ENCODE results near the gene NR3C1. TPM values are rescaled to one million over a fixed set of nuclear protein-coding genes. Genes with fewer than 3 reads are reported as not detected.

Gene NR3C1
- total and polyA plus RNA-seq, 2 of the 13 experiments (the other 11 are each of a cell fraction or from before 2014, with no cell fraction given): 10.0 to 24.3 TPM

DNA sequence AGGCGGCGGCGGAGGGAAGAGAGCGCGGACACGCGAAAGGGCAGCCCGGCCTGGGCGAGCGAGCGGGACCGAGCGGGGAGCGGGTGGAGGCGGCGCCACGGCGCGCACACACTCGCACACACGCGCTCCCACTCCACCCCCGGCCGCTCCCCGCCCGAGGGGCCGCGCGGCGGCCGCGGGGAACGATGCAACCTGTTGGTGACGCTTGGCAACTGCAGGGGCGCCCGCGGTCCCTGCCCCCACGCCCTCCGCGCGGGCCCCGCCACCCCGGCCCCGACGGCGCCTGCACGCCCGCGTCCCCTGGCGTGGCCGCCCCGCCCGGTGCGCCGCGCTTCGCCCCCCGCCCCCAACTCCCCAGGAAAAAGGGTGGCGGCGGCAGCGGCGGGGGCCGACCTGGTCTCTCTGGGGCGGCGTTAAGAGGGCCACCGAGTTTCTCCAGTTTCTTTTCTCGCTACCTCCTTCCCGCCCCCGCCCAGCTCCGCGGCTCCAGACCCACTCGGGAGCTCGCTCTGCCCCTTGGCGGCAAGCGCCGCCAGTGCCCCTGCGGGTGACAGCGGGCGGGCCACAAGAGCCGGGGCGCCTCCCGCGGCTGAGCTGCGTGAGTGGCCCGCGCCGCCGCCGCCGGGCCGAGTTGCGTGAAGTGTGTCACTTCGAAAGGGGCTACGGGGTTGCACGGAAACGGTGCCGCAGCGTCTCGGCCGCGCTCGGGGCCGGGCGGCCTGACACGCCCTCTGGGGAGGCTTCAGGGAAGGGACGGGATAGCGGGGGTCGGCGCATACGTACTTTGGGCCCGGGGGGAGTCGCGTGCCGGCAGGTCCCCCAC is at the start of gene NR3C1 (continued):
- TF ChIP-seq ZFP62 (CRISPR knock-in tag; IDR thresholded peaks at IDR 0.05) (no peak), PAWR (CRISPR knock-in tag; IDR thresholded peaks at IDR 0.05; ENCODE audit: borderline replicate concordance) (no peak), KDM1A (CRISPR knock-in tag; IDR thresholded peaks at IDR 0.05) (no peak), GMEB1 (CRISPR knock-in tag; IDR thresholded peaks at IDR 0.05; ENCODE audit: borderline replicate concordance) (0 out of 2 replicates have a peak, but pooled peaks have one; percentile 5), ZNF616 (CRISPR knock-in tag; IDR thresholded peaks at IDR 0.05; ENCODE audit: low read depth) (no peak), ZNF143 (CRISPR knock-in tag; IDR thresholded peaks at IDR 0.05) (no peak), ZKSCAN1 (IDR thresholded peaks at IDR 0.05; ENCODE audit: low read length) (no peak), NFRKB (IDR thresholded peaks at IDR 0.05) (no peak), MTA1 (CRISPR knock-in tag; IDR thresholded peaks at IDR 0.05; ENCODE audit: borderline replicate concordance) (no peak), ZNF44 (CRISPR knock-in tag; IDR thresholded peaks at IDR 0.05) (no peak), HNRNPK (IDR thresholded peaks at IDR 0.05; ENCODE audit: low read depth, low read length, poor library complexity, severe bottlenecking) (peak; percentile 66), ONECUT2 (CRISPR knock-in tag; IDR thresholded peaks at IDR 0.05) (no peak), ZNF790 (CRISPR knock-in tag; IDR thresholded peaks at IDR 0.05; ENCODE audit: borderline replicate concordance) (no peak; the same call in 1 of the 2 replicates), KAT8 (CRISPR knock-in tag; IDR thresholded peaks at IDR 0.05) (no peak), PITX1 (CRISPR knock-in tag; IDR thresholded peaks at IDR 0.05) (no peak), ZFP37 (CRISPR knock-in tag; IDR thresholded peaks at IDR 0.05; ENCODE audit: borderline replicate concordance) (no peak), SIN3A (IDR thresholded peaks at IDR 0.05; ENCODE audit: borderline replicate concordance, low read depth, low read length) (peak; percentile 20; the same call in 1 of the 2 replicates), DNMT1 (CRISPR knock-in tag; IDR thresholded peaks at IDR 0.05) (0 out of 2 replicates have a peak, but pooled peaks have one; percentile 24), MED1 (CRISPR knock-in tag; IDR thresholded peaks at IDR 0.05) (no peak)
- TF ChIP-seq, protein P1, sequence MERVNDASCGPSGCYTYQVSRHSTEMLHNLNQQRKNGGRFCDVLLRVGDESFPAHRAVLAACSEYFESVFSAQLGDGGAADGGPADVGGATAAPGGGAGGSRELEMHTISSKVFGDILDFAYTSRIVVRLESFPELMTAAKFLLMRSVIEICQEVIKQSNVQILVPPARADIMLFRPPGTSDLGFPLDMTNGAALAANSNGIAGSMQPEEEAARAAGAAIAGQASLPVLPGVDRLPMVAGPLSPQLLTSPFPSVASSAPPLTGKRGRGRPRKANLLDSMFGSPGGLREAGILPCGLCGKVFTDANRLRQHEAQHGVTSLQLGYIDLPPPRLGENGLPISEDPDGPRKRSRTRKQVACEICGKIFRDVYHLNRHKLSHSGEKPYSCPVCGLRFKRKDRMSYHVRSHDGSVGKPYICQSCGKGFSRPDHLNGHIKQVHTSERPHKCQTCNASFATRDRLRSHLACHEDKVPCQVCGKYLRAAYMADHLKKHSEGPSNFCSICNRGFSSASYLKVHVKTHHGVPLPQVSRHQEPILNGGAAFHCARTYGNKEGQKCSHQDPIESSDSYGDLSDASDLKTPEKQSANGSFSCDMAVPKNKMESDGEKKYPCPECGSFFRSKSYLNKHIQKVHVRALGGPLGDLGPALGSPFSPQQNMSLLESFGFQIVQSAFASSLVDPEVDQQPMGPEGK (CRISPR knock-in tag; IDR thresholded peaks at IDR 0.05): peak; percentile 86
- TF ChIP-seq, protein P2, sequence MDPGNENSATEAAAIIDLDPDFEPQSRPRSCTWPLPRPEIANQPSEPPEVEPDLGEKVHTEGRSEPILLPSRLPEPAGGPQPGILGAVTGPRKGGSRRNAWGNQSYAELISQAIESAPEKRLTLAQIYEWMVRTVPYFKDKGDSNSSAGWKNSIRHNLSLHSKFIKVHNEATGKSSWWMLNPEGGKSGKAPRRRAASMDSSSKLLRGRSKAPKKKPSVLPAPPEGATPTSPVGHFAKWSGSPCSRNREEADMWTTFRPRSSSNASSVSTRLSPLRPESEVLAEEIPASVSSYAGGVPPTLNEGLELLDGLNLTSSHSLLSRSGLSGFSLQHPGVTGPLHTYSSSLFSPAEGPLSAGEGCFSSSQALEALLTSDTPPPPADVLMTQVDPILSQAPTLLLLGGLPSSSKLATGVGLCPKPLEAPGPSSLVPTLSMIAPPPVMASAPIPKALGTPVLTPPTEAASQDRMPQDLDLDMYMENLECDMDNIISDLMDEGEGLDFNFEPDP (CRISPR knock-in tag; conservative IDR thresholded peaks at IDR 0.05): no peak
- TF ChIP-seq, protein P3, sequence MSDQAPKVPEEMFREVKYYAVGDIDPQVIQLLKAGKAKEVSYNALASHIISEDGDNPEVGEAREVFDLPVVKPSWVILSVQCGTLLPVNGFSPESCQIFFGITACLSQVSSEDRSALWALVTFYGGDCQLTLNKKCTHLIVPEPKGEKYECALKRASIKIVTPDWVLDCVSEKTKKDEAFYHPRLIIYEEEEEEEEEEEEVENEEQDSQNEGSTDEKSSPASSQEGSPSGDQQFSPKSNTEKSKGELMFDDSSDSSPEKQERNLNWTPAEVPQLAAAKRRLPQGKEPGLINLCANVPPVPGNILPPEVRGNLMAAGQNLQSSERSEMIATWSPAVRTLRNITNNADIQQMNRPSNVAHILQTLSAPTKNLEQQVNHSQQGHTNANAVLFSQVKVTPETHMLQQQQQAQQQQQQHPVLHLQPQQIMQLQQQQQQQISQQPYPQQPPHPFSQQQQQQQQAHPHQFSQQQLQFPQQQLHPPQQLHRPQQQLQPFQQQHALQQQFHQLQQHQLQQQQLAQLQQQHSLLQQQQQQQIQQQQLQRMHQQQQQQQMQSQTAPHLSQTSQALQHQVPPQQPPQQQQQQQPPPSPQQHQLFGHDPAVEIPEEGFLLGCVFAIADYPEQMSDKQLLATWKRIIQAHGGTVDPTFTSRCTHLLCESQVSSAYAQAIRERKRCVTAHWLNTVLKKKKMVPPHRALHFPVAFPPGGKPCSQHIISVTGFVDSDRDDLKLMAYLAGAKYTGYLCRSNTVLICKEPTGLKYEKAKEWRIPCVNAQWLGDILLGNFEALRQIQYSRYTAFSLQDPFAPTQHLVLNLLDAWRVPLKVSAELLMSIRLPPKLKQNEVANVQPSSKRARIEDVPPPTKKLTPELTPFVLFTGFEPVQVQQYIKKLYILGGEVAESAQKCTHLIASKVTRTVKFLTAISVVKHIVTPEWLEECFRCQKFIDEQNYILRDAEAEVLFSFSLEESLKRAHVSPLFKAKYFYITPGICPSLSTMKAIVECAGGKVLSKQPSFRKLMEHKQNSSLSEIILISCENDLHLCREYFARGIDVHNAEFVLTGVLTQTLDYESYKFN (CRISPR knock-in tag; conservative IDR thresholded peaks at IDR 0.05): no peak

Measured in HepG2 (cell line).